ENCODE results near the gene ELL. TPM values are rescaled to one million over a fixed set of nuclear protein-coding genes. Genes with fewer than 3 reads are reported as not detected.

ELL gene
- total RNA-seq, 1 experiment from 2014 or later = 22.9 TPM

DNA sequence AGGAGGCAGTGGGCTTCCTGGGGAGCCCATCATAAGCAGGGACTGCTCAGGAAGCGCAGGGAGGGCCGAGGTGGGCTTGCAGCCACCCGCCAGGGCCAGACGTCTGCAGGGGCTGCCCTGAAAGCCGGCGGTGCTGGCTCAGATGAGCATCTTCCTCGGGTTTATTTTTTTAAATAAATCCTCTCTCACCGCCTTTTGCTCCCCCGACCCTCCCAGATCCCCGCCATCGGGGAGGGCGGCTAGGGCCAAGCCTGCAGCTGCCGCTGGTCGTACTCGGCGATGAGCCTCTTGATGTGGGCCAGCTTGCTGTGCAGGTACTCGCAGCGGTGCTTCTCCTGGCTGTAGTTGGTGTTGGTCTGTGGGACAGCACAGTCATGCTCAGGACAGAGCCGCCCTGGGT, 77.4 kb downstream of the ELL start:
- H3K9me3 ChIP-seq (ENCODE audit: control insufficient read depth in 1 of 2, insufficient read depth in 1 of 2, low read depth in 1 of 2, low read length in 2 of 2) = no peaks in the 10 kb centered on the region

DNA sequence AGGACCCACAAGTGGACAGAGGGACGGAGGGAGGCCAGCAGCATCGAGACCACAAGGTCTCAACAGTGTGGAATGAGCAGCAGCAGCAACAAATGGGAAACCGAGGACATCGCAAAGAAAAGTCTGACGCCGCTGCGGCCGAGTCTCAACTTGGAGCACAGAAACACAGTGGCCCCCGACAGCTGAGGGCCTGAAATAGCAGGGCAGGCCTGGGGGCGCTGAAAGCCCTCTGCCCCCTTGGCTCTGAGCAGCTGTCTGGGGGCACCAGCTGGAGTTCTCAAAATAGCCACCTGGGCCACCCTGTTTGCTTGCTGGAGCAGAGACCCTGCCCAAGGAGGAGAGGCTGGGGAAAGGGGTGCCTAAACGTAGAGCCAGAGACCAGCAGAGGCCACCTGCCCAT, 78.0 kb downstream of the ELL start:
- no TSS peak for BruUV-seq (replicated peaks)
- Histone ChIP-seq H3K4me3 (replicated peaks in 1 of 2; ENCODE audit: low read depth in 1 of 2, low read length in 2 of 2) (no peak overlapping the region), H3K9me3 (ENCODE audit: control insufficient read depth in 1 of 2, insufficient read depth in 1 of 2, low read depth in 1 of 2, low read length in 2 of 2) (no peaks in the 10 kb centered on the region), H2AFZ (ENCODE audit: low read depth, low read length, poor library complexity, severe bottlenecking) (no peak overlapping the region), H3K36me3 (ENCODE audit: control insufficient read depth in 1 of 2, insufficient read depth in 2 of 2, low read length in 2 of 2) (peaks cover 4 to 25% of the 10 kb centered on the region in 2 experiments), H3K4me2 (ENCODE audit: low read length) (no peak overlapping the region), H3K4me1 (ENCODE audit: control insufficient read depth in 1 of 2, insufficient read depth in 2 of 2, low read length in 2 of 2) (peaks cover 20 to 25% of the 10 kb centered on the region in 2 experiments), H3K79me2 (ENCODE audit: insufficient read depth, low read length) (no peaks in the 10 kb centered on the region; the same call in 1 of the 2 replicates), H3K27me3 (ENCODE audit: insufficient read depth, low read length) (no peaks in the 10 kb centered on the region), H3K9me2 (ENCODE audit: insufficient read depth) (no peaks in the 10 kb centered on the region), H4K20me1 (ENCODE audit: insufficient read depth) (no peaks in the 10 kb centered on the region), H3K9ac (ENCODE audit: low read length) (no peak overlapping the region), H3K27ac (ENCODE audit: low read depth, low read length) (no peak overlapping the region)
- no peak for ATAC-seq
- ChIA-PET POLR2A (no interaction called here), CTCF (no interaction called here), RAD21 (ENCODE audit: low non-redundant PET in 1 of 2, low total read pairs in 2 of 2, uncharacterized antibody in 2 of 2, unreplicated experiment in 2 of 2) (no interaction called here)
- TF ChIP-seq TCF7L2 (IDR thresholded peaks at IDR 0.05; ENCODE audit: borderline replicate concordance, extremely low read depth, insufficient read depth, insufficient read length) (no peak), SIN3A (IDR thresholded peaks at IDR 0.05; ENCODE audit: low read depth) (no peak), FOSL1 (IDR thresholded peaks at IDR 0.05; ENCODE audit: low read depth) (no peak), ZFX (IDR thresholded peaks at IDR 0.05) (no peak), EZH2 (IDR thresholded peaks at IDR 0.05) (no peak)
- TF ChIP-seq, protein P1, sequence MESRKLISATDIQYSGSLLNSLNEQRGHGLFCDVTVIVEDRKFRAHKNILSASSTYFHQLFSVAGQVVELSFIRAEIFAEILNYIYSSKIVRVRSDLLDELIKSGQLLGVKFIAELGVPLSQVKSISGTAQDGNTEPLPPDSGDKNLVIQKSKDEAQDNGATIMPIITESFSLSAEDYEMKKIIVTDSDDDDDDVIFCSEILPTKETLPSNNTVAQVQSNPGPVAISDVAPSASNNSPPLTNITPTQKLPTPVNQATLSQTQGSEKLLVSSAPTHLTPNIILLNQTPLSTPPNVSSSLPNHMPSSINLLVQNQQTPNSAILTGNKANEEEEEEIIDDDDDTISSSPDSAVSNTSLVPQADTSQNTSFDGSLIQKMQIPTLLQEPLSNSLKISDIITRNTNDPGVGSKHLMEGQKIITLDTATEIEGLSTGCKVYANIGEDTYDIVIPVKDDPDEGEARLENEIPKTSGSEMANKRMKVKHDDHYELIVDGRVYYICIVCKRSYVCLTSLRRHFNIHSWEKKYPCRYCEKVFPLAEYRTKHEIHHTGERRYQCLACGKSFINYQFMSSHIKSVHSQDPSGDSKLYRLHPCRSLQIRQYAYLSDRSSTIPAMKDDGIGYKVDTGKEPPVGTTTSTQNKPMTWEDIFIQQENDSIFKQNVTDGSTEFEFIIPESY (IDR thresholded peaks at IDR 0.05; ENCODE audit: extremely low read depth, insufficient replicate concordance, low read length) = no peak
- DNase-seq (ENCODE audit: low read depth, low spot score) = no peak
- intact Hi-C loops (cut with micrococcal nuclease) = no loop called here

More for the DNA sequence above, 77.4 kb downstream of the ELL start:
- no peak for TF ChIP-seq EZH2 (IDR thresholded peaks at IDR 0.05)
- H3K27ac ChIP-seq (ENCODE audit: low read depth, low read length) = no peak overlapping the region
- no peaks in the 10 kb centered on the region for H3K9me2 ChIP-seq (ENCODE audit: insufficient read depth)
- H3K9ac ChIP-seq (ENCODE audit: low read length) = no peak overlapping the region
- ChIA-PET POLR2A (no interaction called here), RAD21 (ENCODE audit: low non-redundant PET in 1 of 2, low total read pairs in 2 of 2, uncharacterized antibody in 2 of 2, unreplicated experiment in 2 of 2) (no interaction called here), CTCF (no interaction called here)
- ATAC-seq = no peak
- no peaks in the 10 kb centered on the region for H4K20me1 ChIP-seq (ENCODE audit: insufficient read depth)
- H3K36me3 ChIP-seq (ENCODE audit: control insufficient read depth in 1 of 2, insufficient read depth in 2 of 2, low read length in 2 of 2) = peaks cover 4 to 32% of the 10 kb centered on the region in 2 experiments
- H3K79me2 ChIP-seq (ENCODE audit: insufficient read depth, low read length) = no peaks in the 10 kb centered on the region; the same call in 1 of the 2 replicates
- intact Hi-C loops (cut with micrococcal nuclease) = no loop called here
- BruUV-seq (replicated peaks) = TSS peak; percentile 27
- H3K4me1 ChIP-seq (ENCODE audit: control insufficient read depth in 1 of 2, insufficient read depth in 2 of 2, low read length in 2 of 2) = peaks cover 13 to 19% of the 10 kb centered on the region in 2 experiments
- H3K4me2 ChIP-seq (ENCODE audit: low read length) = no peak overlapping the region
- no peak for DNase-seq (ENCODE audit: low read depth, low spot score)
- no peak overlapping the region for H2AFZ ChIP-seq (ENCODE audit: low read depth, low read length, poor library complexity, severe bottlenecking)
- H3K27me3 ChIP-seq (ENCODE audit: insufficient read depth, low read length) = no peaks in the 10 kb centered on the region
- H3K4me3 ChIP-seq (replicated peaks in 1 of 2; ENCODE audit: low read depth in 1 of 2, low read length in 2 of 2) = no peak overlapping the region
